ENCODE results near the gene OSBPL8.
A peak's percentile ranks its signal among the peaks of the same experiment; 100 is the strongest.

OSBPL8 gene

GRCh38 chr12:76348079-76348901, 211.3 kb downstream of the OSBPL8 start, which contains the start of gene BBS10:
TSS of gene BBS10 (minus strand) at chr12:76348415. CDS start at chr12:76348358, 57 bp downstream.
- ChIA-PET CTCF (interaction anchor here (0.6 to 1.6 kb wide), 16 partner anchors 12 to 1392 kb away, joined by 3 to 10 read pairs (median 4); no protein-coding TSS in a partner anchor), POLR2A (interaction anchor here (0.6 to 1.7 kb wide), 5 partner anchors 33 to 317 kb away, joined by 3 to 7 read pairs (median 4); partner anchors contain the start of genes NAP1L1 and PHLDA1)
- Histone ChIP-seq H3K27ac (ENCODE audit: extremely low read depth, low read depth, low read length) (peak within 1 kb of the TSS; percentile 78), H3K36me3 (ENCODE audit: control insufficient read depth in 2 of 2, insufficient read depth in 1 of 2, low read length in 2 of 2) (peaks cover 0 to 6% of the 10 kb centered on the region in 2 experiments; a peak in 1 of 3 replicates), H3K4me3 (ENCODE audit: low read depth, low read length) (peak within 1 kb of the TSS; percentile 98), H3K9me3 (ENCODE audit: control insufficient read depth, insufficient read depth, low read depth, low read length) (no peaks in the 10 kb centered on the region), H3K4me1 (ENCODE audit: control insufficient read depth, insufficient read depth, low read length) (peaks cover 5% of the 10 kb centered on the region; the same call in 1 of the 2 replicates)
- TF ChIP-seq ZNF600 (tag by site-specific recombination; IDR thresholded peaks at IDR 0.05) (peak; percentile 100), KLF8 (tag by site-specific recombination; IDR thresholded peaks at IDR 0.05) (peak; percentile 54; the same call in 1 of the 2 replicates), KLF17 (tag by site-specific recombination; IDR thresholded peaks at IDR 0.05) (0 out of 2 replicates have a peak, but pooled peaks have one; percentile 13), ZBTB10 (tag by site-specific recombination; IDR thresholded peaks at IDR 0.05) (peak; percentile 65; the same call in 1 of the 2 replicates), ZNF76 (tag by site-specific recombination; IDR thresholded peaks at IDR 0.05; ENCODE audit: borderline replicate concordance, low read depth) (no peak), ZNF704 (tag by site-specific recombination; IDR thresholded peaks at IDR 0.05) (no peak), ZNF341 (tag by site-specific recombination; IDR thresholded peaks at IDR 0.05; ENCODE audit: low read depth) (peak; percentile 99), KLF7 (tag by site-specific recombination; IDR thresholded peaks at IDR 0.05; ENCODE audit: borderline replicate concordance) (no peak), ZNF398 (tag by site-specific recombination; IDR thresholded peaks at IDR 0.05) (peak; percentile 45; the same call in 1 of the 2 replicates), ZNF660 (tag by site-specific recombination; IDR thresholded peaks at IDR 0.05) (peak; percentile 63; the same call in 1 of the 2 replicates), ZNF792 (tag by site-specific recombination; IDR thresholded peaks at IDR 0.05) (no peak), ZNF449 (tag by site-specific recombination; IDR thresholded peaks at IDR 0.05) (peak; percentile 75; the same call in 1 of the 2 replicates), ZNF555 (tag by site-specific recombination; conservative IDR thresholded peaks at IDR 0.05) (no peak), SALL2 (tag by site-specific recombination; IDR thresholded peaks at IDR 0.05; ENCODE audit: borderline replicate concordance) (no peak), MZF1 (tag by site-specific recombination; IDR thresholded peaks at IDR 0.05; ENCODE audit: borderline replicate concordance) (peak; percentile 88)
- TF ChIP-seq, protein P1, sequence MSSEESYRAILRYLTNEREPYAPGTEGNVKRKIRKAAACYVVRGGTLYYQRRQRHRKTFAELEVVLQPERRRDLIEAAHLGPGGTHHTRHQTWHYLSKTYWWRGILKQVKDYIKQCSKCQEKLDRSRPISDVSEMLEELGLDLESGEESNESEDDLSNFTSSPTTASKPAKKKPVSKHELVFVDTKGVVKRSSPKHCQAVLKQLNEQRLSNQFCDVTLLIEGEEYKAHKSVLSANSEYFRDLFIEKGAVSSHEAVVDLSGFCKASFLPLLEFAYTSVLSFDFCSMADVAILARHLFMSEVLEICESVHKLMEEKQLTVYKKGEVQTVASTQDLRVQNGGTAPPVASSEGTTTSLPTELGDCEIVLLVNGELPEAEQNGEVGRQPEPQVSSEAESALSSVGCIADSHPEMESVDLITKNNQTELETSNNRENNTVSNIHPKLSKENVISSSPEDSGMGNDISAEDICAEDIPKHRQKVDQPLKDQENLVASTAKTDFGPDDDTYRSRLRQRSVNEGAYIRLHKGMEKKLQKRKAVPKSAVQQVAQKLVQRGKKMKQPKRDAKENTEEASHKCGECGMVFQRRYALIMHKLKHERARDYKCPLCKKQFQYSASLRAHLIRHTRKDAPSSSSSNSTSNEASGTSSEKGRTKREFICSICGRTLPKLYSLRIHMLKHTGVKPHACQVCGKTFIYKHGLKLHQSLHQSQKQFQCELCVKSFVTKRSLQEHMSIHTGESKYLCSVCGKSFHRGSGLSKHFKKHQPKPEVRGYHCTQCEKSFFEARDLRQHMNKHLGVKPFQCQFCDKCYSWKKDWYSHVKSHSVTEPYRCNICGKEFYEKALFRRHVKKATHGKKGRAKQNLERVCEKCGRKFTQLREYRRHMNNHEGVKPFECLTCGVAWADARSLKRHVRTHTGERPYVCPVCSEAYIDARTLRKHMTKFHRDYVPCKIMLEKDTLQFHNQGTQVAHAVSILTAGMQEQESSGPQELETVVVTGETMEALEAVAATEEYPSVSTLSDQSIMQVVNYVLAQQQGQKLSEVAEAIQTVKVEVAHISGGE (tag by site-specific recombination; conservative IDR thresholded peaks at IDR 0.05; ENCODE audit: low read depth), result peak; percentile 98
- TF ChIP-seq, protein P2, sequence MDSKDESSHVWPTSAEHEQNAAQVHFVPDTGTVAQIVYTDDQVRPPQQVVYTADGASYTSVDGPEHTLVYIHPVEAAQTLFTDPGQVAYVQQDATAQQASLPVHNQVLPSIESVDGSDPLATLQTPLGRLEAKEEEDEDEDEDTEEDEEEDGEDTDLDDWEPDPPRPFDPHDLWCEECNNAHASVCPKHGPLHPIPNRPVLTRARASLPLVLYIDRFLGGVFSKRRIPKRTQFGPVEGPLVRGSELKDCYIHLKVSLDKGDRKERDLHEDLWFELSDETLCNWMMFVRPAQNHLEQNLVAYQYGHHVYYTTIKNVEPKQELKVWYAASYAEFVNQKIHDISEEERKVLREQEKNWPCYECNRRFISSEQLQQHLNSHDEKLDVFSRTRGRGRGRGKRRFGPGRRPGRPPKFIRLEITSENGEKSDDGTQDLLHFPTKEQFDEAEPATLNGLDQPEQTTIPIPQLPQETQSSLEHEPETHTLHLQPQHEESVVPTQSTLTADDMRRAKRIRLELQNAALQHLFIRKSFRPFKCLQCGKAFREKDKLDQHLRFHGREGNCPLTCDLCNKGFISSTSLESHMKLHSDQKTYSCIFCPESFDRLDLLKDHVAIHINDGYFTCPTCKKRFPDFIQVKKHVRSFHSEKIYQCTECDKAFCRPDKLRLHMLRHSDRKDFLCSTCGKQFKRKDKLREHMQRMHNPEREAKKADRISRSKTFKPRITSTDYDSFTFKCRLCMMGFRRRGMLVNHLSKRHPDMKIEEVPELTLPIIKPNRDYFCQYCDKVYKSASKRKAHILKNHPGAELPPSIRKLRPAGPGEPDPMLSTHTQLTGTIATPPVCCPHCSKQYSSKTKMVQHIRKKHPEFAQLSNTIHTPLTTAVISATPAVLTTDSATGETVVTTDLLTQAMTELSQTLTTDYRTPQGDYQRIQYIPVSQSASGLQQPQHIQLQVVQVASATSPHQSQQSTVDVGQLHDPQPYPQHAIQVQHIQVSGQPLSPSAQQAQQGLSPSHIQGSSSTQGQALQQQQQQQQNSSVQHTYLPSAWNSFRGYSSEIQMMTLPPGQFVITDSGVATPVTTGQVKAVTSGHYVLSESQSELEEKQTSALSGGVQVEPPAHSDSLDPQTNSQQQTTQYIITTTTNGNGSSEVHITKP (tag by site-specific recombination; IDR thresholded peaks at IDR 0.05), result peak; percentile 97
- TF ChIP-seq, protein P3, sequence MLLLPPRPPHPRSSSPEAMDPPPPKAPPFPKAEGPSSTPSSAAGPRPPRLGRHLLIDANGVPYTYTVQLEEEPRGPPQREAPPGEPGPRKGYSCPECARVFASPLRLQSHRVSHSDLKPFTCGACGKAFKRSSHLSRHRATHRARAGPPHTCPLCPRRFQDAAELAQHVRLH (tag by site-specific recombination; IDR thresholded peaks at IDR 0.05), result peak; percentile 99

All from HEK293 (cell line).